WTC11 (cell line): ENCODE data around the gene PCDHGA9. TPM values are rescaled to one million over a fixed set of nuclear protein-coding genes. Genes with fewer than 3 reads are reported as not detected.

Experiments
- ATAC-seq: fragments of 200-7000 bp; cut with Tn5 transposase; 2 replicates; pipeline ENCODE4 v1.10.0; 2021; ENCODE audit warnings: mild to moderate bottlenecking, moderate library complexity
- CTCF ChIA-PET: fragments of 300-600 bp; sonication (Branson Sonifier 250); formaldehyde crosslinking; loops from one replicate; lab custom pipeline; 2021; ENCODE audit warnings: antibody characterized with exemption; lab: Charles Lee
- POLR2A ChIA-PET: fragments of 350-600 bp; sonication (Branson Sonifier 250); formaldehyde crosslinking; loops from one replicate; lab custom pipeline; 2021; ENCODE audit warnings: antibody characterized with exemption; lab: Charles Lee
- DNase-seq: peaks from one replicate; pipeline ENCODE4 v3.0.0; 2021; ENCODE audit warnings: low spot score
- H3K27ac Mint-ChIP-seq: 2 replicates; pipeline ENCODE4 v1.8.0; 2021; ENCODE audit warnings: mixed read lengths
- H3K27me3 Mint-ChIP-seq: 2 replicates; pipeline ENCODE4 v1.8.0; 2021; ENCODE audit warnings: low read depth, mild to moderate bottlenecking, moderate library complexity, mixed read lengths
- H3K36me3 Mint-ChIP-seq: 2 replicates; pipeline ENCODE4 v1.8.0; 2021; ENCODE audit warnings: mixed read lengths
- H3K4me1 Mint-ChIP-seq: 2 replicates; pipeline ENCODE4 v1.8.0; 2022; ENCODE audit warnings: mixed read lengths
- H3K4me3 Mint-ChIP-seq: 2 replicates; pipeline ENCODE4 v1.8.0; 2021; ENCODE audit warnings: mild to moderate bottlenecking, moderate library complexity, mixed read lengths
- H3K9me3 Mint-ChIP-seq: 2 replicates; pipeline ENCODE4 v1.8.0; 2021; ENCODE audit warnings: mixed read lengths
- ATF1 ChIP-seq: sonication (generic); formaldehyde crosslinking; IDR thresholded peaks from 2 replicates; pipeline ENCODE4 v1.8.1; 2023; ENCODE audit warnings: mild to moderate bottlenecking, moderate library complexity, missing genetic modification reagents
- CDX4 ChIP-seq: fragments of 250-450 bp; sonication (Bioruptor Pico); IDR thresholded peaks from 2 replicates; pipeline ENCODE4 v1.9.0; 2021; ENCODE audit warnings: moderate library complexity, mild to moderate bottlenecking, inconsistent platforms, borderline replicate concordance
- CTCF ChIP-seq: fragments of 200-600 bp; IDR thresholded peaks from 2 replicates; pipeline ENCODE4 v1.8.0; 2022; ENCODE audit warnings: antibody characterized with exemption
- ESRRA ChIP-seq: sonication (generic); formaldehyde crosslinking; IDR thresholded peaks from 2 replicates; pipeline ENCODE4 v1.8.1; 2022; ENCODE audit warnings: mild to moderate bottlenecking, missing genetic modification reagents, borderline replicate concordance
- ETV6 ChIP-seq: sonication (generic); formaldehyde crosslinking; IDR thresholded peaks from 2 replicates; pipeline ENCODE4 v1.8.1; 2022; ENCODE audit warnings: mild to moderate bottlenecking, missing genetic modification reagents
- FOXP4 ChIP-seq: sonication (generic); formaldehyde crosslinking; IDR thresholded peaks from 2 replicates; pipeline ENCODE4 v1.8.0; 2022; ENCODE audit warnings: mild to moderate bottlenecking, missing genetic modification reagents
- MXD4 ChIP-seq: fragments of 250-450 bp; sonication (Bioruptor Pico); IDR thresholded peaks from 2 replicates; pipeline ENCODE4 v1.8.0; 2021; ENCODE audit warnings: mild to moderate bottlenecking, moderate library complexity, borderline replicate concordance
- NR3C1 ChIP-seq: sonication (generic); formaldehyde crosslinking; conservative IDR thresholded peaks from 2 replicates; pipeline ENCODE4 v1.8.1; 2023; ENCODE audit warnings: low read depth, mild to moderate bottlenecking, missing genetic modification reagents
- PRDM15 ChIP-seq: sonication (generic); formaldehyde crosslinking; IDR thresholded peaks from 2 replicates; pipeline ENCODE4 v1.8.0; 2022; ENCODE audit warnings: missing genetic modification reagents
- SMAD3 ChIP-seq: sonication (generic); formaldehyde crosslinking; IDR thresholded peaks from 2 replicates; pipeline ENCODE4 v1.8.0; 2022; ENCODE audit warnings: missing genetic modification reagents, mild to moderate bottlenecking, borderline replicate concordance
- SMAD4 ChIP-seq: sonication (generic); formaldehyde crosslinking; IDR thresholded peaks from 2 replicates; pipeline ENCODE4 v1.8.0; 2022; ENCODE audit warnings: mild to moderate bottlenecking, missing genetic modification reagents
- SP1 ChIP-seq: sonication (generic); formaldehyde crosslinking; conservative IDR thresholded peaks from 2 replicates; pipeline ENCODE4 v1.8.1; 2022; ENCODE audit warnings: missing genetic modification reagents
- TEAD1 ChIP-seq: sonication (generic); formaldehyde crosslinking; IDR thresholded peaks from 2 replicates; pipeline ENCODE4 v1.8.0; 2022; ENCODE audit warnings: mild to moderate bottlenecking, missing genetic modification reagents
- ZNF121 ChIP-seq: sonication (generic); formaldehyde crosslinking; IDR thresholded peaks from 2 replicates; pipeline ENCODE4 v1.8.0; 2023; ENCODE audit warnings: missing genetic modification reagents
- ZNF138 ChIP-seq: sonication (generic); formaldehyde crosslinking; conservative IDR thresholded peaks from 2 replicates; pipeline ENCODE4 v1.8.1; 2022; ENCODE audit warnings: mild to moderate bottlenecking, moderate library complexity, missing genetic modification reagents
- ZNF219 ChIP-seq: sonication (generic); formaldehyde crosslinking; IDR thresholded peaks from 2 replicates; pipeline ENCODE4 v1.8.0; 2023; ENCODE audit warnings: missing genetic modification reagents, mild to moderate bottlenecking, borderline replicate concordance
- ZNF232 ChIP-seq: sonication (generic); formaldehyde crosslinking; IDR thresholded peaks from 2 replicates; pipeline ENCODE4 v1.8.0; 2022; ENCODE audit warnings: mild to moderate bottlenecking, missing genetic modification reagents
- ZNF425 ChIP-seq: fragments of 250-450 bp; sonication (Bioruptor Pico); conservative IDR thresholded peaks from 2 replicates; pipeline ENCODE4 v1.9.0; 2021; ENCODE audit warnings: mild to moderate bottlenecking
- ZNF512 ChIP-seq: sonication (generic); formaldehyde crosslinking; IDR thresholded peaks from 2 replicates; pipeline ENCODE4 v1.8.1; 2022; ENCODE audit warnings: missing genetic modification reagents, borderline replicate concordance
- ZSCAN18 ChIP-seq: fragments of 250-450 bp; sonication (Bioruptor Pico); IDR thresholded peaks from 2 replicates; pipeline ENCODE4 v2.1.2; 2022; ENCODE audit warnings: mild to moderate bottlenecking, moderate library complexity
- total RNA-seq: library from RNA; stranded (reverse); gene quantifications from 3 replicates; pipeline ENCODE4 v1.2.3, GENCODE V29; 2021

Gene PCDHGA9
- total RNA-seq, 1 experiment from 2014 or later = 2.9 TPM

- TF ChIP-seq CDX4 = no peak
- TF ChIP-seq ZSCAN18 (CRISPR knock-in tag) = no peak
- no peak for TF ChIP-seq SP1 (CRISPR knock-in tag)
- no peak for TF ChIP-seq ZNF232 (CRISPR knock-in tag)
- TF ChIP-seq ATF1 (CRISPR knock-in tag) = no peak
- TF ChIP-seq NR3C1 (CRISPR knock-in tag) = no peak
- TF ChIP-seq ZNF138 (CRISPR knock-in tag) = no peak
- TF ChIP-seq ZNF425 = no peak
- TF ChIP-seq ETV6 (CRISPR knock-in tag) = no peak
- TF ChIP-seq ZNF121 (CRISPR knock-in tag) = no peak
- no peak for TF ChIP-seq SMAD3 (CRISPR knock-in tag)
Observed at GRCh38 chr5:141356950-141357349, 45.6 kb upstream of the PCDHGA9 start (continued).

GRCh38 chr5:141359790-141360426 lies 42.7 kb upstream of the PCDHGA9 start, which contains the start of gene PCDHGB2:
TSS of gene PCDHGB2 (plus strand) at chr5:141359994. CDS start at chr5:141360136, 142 bp downstream.
- Mint-ChIP-seq H3K4me1 (peaks cover 27% of the 10 kb centered on the region), H3K4me3 (peak within 1 kb of the TSS; percentile 60), H3K27ac (peak within 1 kb of the TSS; percentile 96), H3K27me3 (peaks cover 22% of the 10 kb centered on the region; the same call in 1 of the 2 replicates), H3K9me3 (peaks cover 62% of the 10 kb centered on the region), H3K36me3 (peaks cover 68% of the 10 kb centered on the region)
- TF ChIP-seq ZNF512 = no peak
- no peak for TF ChIP-seq MXD4 (CRISPR knock-in tag)
- peak; percentile 65 for TF ChIP-seq CTCF
- TF ChIP-seq FOXP4 (CRISPR knock-in tag) = no peak
- no peak for TF ChIP-seq TEAD1 (CRISPR knock-in tag)
- no peak for TF ChIP-seq ZNF219 (CRISPR knock-in tag)
- TF ChIP-seq PRDM15 (CRISPR knock-in tag) = peak; percentile 47; the same call in 1 of the 2 replicates
- no peak for TF ChIP-seq SMAD4 (CRISPR knock-in tag)
- TF ChIP-seq ESRRA (CRISPR knock-in tag) = no peak
- DNase-seq (peak; percentile 46), ATAC-seq (peak; percentile 83)
- ChIA-PET CTCF (interaction anchor here (0.6 to 1.6 kb wide), 27 partner anchors 9 to 207 kb away, joined by 3 to 16 read pairs (median 5); partner anchors contain the start of genes PCDHB10, PCDHB14, PCDHB15 and PCDHB16), POLR2A (no interaction called here)
